Testis (tissue), 2 donors: ENCODE data around the gene PRPF6.

Experiments
- CTCF ChIP-seq, 3 experiments: fragments of 450-650 bp in 2 of 3; fragments of 200-600 bp in 1 of 3; sonication (generic) in 1 of 3; IDR thresholded peaks; one replicate each; pipeline ENCODE4 v1.5.1; 2016 to 2019; ENCODE audit warnings: antibody characterized with exemption in 3 of 3, mild to moderate bottlenecking in 2 of 3, moderate library complexity in 1 of 3
- POLR2A ChIP-seq: fragments of 450-650 bp; IDR thresholded peaks from one replicate; pipeline ENCODE4 v1.6.1; 2017; ENCODE audit warnings: antibody characterized with exemption, mild to moderate bottlenecking, moderate library complexity

- TF ChIP-seq POLR2A (no peak), CTCF (IDR thresholded peaks at IDR 0.05) (no peak)
Measured at GRCh38 chr20:63941282-63942081, 39.5 kb upstream of the PRPF6 start.
